GM12891 (cell line): ENCODE data around the gene UBTF.

Experiments
- DNase-seq: peaks from one replicate; pipeline ENCODE4 v3.0.0; 2011; ENCODE audit warnings: low spot score; ENCODE audit not compliant: insufficient read length
- FAIRE-seq: peaks from 2 replicates; lab custom pipeline; 2011; peaks lifted over from hg19 to GRCh38; lab: Jason Lieb, UNC
- PAX5 ChIP-seq: IDR thresholded peaks from 2 replicates; pipeline ENCODE4 v1.6.1; 2011; ENCODE audit warnings: low read length, moderate library complexity, mild to moderate bottlenecking; ENCODE audit not compliant: insufficient read depth, severe bottlenecking
- POLR2A ChIP-seq: IDR thresholded peaks from 2 replicates; pipeline ENCODE4 v1.6.1; 2011; ENCODE audit warnings: low read depth, low read length, control low read depth
- POLR2AphosphoS5 ChIP-seq: IDR thresholded peaks from 2 replicates; pipeline ENCODE4 v1.6.1; 2011; ENCODE audit warnings: low read depth, low read length, control low read depth
- POU2F2 ChIP-seq: IDR thresholded peaks from 2 replicates; pipeline ENCODE4 v1.6.1; 2011; ENCODE audit warnings: low read depth, mild to moderate bottlenecking, control low read depth, low read length, moderate library complexity
- SPI1 ChIP-seq: IDR thresholded peaks from 2 replicates; pipeline ENCODE4 v1.6.1; 2011; ENCODE audit warnings: low read depth, low read length, control low read depth
- TAF1 ChIP-seq: IDR thresholded peaks from 2 replicates; pipeline ENCODE4 v1.6.1; 2011; ENCODE audit warnings: low read depth, low read length, control low read depth

Gene UBTF

GRCh38 chr17:44190481-44190880 lies 29.0 kb downstream of the UBTF start:
- no peak for TF ChIP-seq TAF1
- no peak for TF ChIP-seq SPI1
- TF ChIP-seq POLR2A: no peak
- no peak for TF ChIP-seq PAX5
- no peak for TF ChIP-seq POLR2AphosphoS5
- TF ChIP-seq POU2F2: no peak
- FAIRE-seq (no peak), DNase-seq (no peak)

- no peak for DNase-seq
- FAIRE-seq: no peak
- TF ChIP-seq SPI1 (no peak), PAX5 (no peak), POLR2A (no peak; the same call in 1 of the 2 replicates), TAF1 (no peak), POLR2AphosphoS5 (no peak), POU2F2 (no peak)
Measured at GRCh38 chr17:44188576-44189403, 30.7 kb downstream of the UBTF start.

GRCh38 chr17:44187131-44187899 lies 32.2 kb downstream of the UBTF start:
- peak; percentile 55 for FAIRE-seq
- peak; percentile 77 for DNase-seq

DNA sequence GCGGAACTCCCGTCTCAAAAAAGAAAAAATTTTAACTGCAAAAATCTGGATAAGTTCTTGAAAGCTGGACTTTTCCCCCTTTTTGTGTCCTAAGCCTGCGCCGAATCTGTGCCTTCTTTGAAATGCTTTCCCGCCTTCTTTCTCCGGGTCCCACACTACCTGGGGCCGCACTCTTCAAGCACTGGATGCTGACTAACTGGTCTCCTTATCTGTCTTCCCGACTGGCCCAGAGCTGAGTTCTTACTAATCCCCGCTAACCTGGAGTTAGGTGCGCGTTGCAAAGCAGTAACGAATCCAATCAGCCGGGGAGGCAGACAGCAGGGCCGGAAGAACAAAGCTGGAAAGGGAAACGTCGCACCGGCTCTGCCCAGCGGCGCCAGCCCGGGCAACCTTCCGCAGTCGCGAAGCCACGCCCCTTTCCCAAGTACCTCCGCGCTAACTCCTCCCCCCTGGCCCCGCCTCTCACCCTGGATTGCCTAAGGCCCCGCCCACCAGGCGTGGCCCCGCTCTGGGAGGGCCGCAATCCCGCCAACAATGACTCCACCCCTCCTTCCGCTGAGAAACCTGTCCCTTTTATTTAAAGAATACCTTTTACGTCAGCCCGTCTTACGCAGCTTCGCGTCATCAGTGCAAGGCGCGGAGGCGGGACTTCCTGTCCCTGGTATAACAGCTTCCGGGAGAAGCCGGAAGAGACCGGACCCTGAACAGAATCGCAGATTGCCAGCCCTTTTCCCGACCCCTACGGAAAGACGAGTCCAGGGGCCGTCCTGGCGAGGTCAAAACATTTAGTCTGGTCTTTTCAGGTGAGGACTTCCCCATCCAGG lies 33.0 kb downstream of the UBTF start, which contains the start of gene TMUB2:
Gene TMUB2 (plus strand): TSS at position 666 of the 824 bp plus-strand sequence. CDS start 737 bp downstream, outside the sequence.
- TF ChIP-seq SPI1: peak; percentile 44; the same call in 1 of the 2 replicates
- TF ChIP-seq POU2F2: no peak
- TF ChIP-seq TAF1: no peak; the same call in 1 of the 2 replicates
- TF ChIP-seq PAX5: no peak
- TF ChIP-seq POLR2AphosphoS5: peak; percentile 93
- peak; percentile 92 for TF ChIP-seq POLR2A
- FAIRE-seq: peak; percentile 99

More at GRCh38 chr17:44187131-44187899, 32.2 kb downstream of the UBTF start:
- peak; percentile 24; the same call in 1 of the 2 replicates for TF ChIP-seq POLR2A
- TF ChIP-seq TAF1: no peak
- no peak for TF ChIP-seq POU2F2

GRCh38 chr17:44184212-44184810 lies 35.2 kb downstream of the UBTF start:
- TF ChIP-seq TAF1: no peak
- TF ChIP-seq SPI1: no peak
- TF ChIP-seq POU2F2: no peak
- no peak for TF ChIP-seq POLR2A
- no peak for TF ChIP-seq PAX5
- TF ChIP-seq POLR2AphosphoS5: no peak
- DNase-seq (no peak), FAIRE-seq (no peak)

More for the DNA sequence above, 33.0 kb downstream of the UBTF start, which contains the start of gene TMUB2:
- DNase-seq: peak; percentile 98

DNA sequence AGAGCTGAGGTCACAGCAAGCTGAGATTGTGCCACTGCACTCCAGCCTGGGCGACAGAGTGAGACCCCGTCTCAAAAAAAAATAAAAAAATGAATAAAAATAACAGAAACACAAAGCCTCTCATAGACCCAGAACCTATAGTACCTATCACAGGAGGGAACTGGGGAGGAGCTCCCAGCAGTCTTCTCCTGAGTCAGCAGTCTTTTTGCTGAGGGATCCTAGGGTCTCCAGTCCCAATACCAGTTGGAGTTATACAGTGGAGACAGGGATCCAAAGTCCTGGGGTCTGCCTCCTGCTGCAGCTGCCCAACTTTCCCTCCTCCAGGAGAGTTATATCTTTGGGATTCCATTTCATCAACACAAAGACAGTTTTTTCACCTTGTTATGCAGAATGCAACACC lies 36.5 kb downstream of the UBTF start:
- DNase-seq (no peak), FAIRE-seq (no peak)
- TF ChIP-seq TAF1 (no peak), POLR2AphosphoS5 (no peak), SPI1 (no peak), POLR2A (no peak), POU2F2 (no peak)

DNA sequence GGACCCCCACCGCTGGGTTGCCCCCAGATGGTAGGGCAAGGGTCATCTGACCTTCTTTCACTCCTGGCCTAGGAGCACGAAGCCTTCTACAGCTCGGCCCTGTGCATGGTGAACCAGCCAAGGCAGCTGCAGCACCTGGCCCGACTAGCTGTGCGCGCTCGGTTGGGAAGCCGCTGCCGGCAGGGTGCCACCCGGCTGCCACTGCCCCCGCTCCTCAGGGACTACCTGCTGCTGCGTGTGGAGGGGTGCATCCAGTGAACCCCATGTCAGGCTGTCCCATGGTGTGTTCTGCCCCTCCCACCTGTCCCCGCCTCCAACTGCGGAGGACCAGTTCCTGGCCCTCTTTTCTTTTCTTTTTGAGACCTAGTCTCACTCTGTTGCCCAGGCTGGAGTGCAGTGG lies 41.3 kb downstream of the UBTF start:
- TF ChIP-seq POU2F2 (no peak), SPI1 (no peak), PAX5 (no peak), TAF1 (no peak), POLR2A (no peak), POLR2AphosphoS5 (no peak)
- no peak for DNase-seq
- no peak for FAIRE-seq

GRCh38 chr17:44177640-44178039 lies 41.8 kb downstream of the UBTF start:
- no peak for TF ChIP-seq SPI1
- FAIRE-seq (no peak), DNase-seq (no peak)

DNA sequence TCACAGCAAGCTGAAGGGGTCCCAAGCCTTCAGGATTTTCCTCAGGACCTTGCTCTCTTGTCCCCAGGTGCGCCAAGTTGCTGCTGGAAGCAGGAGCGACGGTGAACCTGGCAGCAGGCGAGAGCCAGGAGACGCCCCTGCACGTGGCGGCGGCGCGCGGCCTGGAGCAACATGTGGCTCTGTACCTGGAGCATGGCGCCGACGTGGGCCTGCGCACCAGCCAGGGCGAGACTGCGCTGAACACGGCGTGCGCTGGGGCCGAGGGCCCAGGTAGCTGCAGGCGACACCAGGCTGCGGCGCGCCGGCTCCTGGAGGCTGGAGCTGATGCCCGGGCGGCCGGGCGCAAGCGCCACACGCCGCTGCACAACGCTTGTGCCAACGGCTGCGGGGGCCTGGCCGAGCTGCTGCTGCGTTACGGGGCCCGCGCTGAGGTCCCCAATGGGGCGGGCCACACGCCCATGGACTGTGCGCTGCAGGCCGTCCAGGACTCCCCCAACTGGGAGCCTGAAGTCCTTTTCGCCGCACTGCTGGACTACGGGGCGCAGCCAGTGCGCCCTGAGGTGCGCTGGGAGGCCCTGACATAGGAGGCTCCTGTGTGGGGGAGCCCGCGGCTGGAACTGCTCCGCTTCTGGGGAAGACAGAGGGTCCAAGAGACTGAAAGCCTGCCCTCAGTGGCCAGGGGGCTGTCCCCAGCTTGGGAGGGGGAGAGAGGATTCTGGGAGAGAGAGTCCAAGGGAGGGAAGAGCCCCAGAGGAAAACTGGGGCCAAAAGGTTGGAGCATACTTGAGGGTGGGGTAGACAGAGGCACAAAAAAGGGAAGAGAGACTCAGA lies 42.6 kb downstream of the UBTF start:
- TF ChIP-seq POLR2AphosphoS5: no peak
- no peak for TF ChIP-seq POU2F2
- no peak for TF ChIP-seq PAX5
- FAIRE-seq: no peak
- DNase-seq: no peak
